H1 (cell line): ENCODE results near the gene GNB1L. TPM values are rescaled to one million over a fixed set of nuclear protein-coding genes. Genes with fewer than 3 reads are reported as not detected.

Experiments used
- CTCF ChIA-PET: fragments of 300-600 bp; sonication (Branson Sonifier 250); formaldehyde crosslinking; loops from one replicate; lab custom pipeline; 2021; ENCODE audit not compliant: partially characterized antibody; lab: Charles Lee
- POLR2A ChIA-PET: fragments of 300-600 bp; sonication (Branson Sonifier 250); formaldehyde crosslinking; loops from one replicate; lab custom pipeline; 2021; ENCODE audit warnings: inconsistent platforms; ENCODE audit not compliant: partially characterized antibody; lab: Charles Lee
- DNase-seq, 2 experiments: peaks; one replicate each; pipeline versions ENCODE4 v3.0.0 to v3.0.0-alpha.2; 2010 to 2022; ENCODE audit warnings: low spot score in 2 of 2, low read depth in 1 of 2, mixed read lengths in 1 of 2
- FAIRE-seq: peaks from 2 replicates; lab custom pipeline; 2011; peaks lifted over from hg19 to GRCh38; lab: Jason Lieb, UNC
- H2AFZ ChIP-seq: 2 replicates; pipeline ENCODE4 v1.8.1; 2012; ENCODE audit warnings: low read length, inconsistent platforms
- H2AK5ac ChIP-seq: 2 replicates; pipeline ENCODE4 v1.6.1; 2013; ENCODE audit warnings: low read depth, low read length
- H2BK120ac ChIP-seq: replicated peaks from 2 replicates; pipeline ENCODE3; 2013; ENCODE audit warnings: low read depth, low read length, inconsistent platforms
- H2BK12ac ChIP-seq: 2 replicates; pipeline ENCODE4 v1.6.1; 2013; ENCODE audit warnings: low read depth, low read length
- H2BK15ac ChIP-seq: 2 replicates; pipeline ENCODE4 v1.6.1; 2013; ENCODE audit warnings: low read length
- H2BK20ac ChIP-seq: 2 replicates; pipeline ENCODE4 v1.6.1; 2013; ENCODE audit warnings: low read length
- H2BK5ac ChIP-seq: 2 replicates; pipeline ENCODE4 v1.6.1; 2013; ENCODE audit warnings: low read depth, low read length
- H3K14ac ChIP-seq: 2 replicates; pipeline ENCODE4 v1.6.1; 2013; ENCODE audit warnings: inconsistent platforms; ENCODE audit not compliant: insufficient read length
- H3K18ac ChIP-seq: 2 replicates; pipeline ENCODE4 v1.6.1; 2013; ENCODE audit warnings: low read length; ENCODE audit errors: extremely low read depth
- H3K23ac ChIP-seq: 2 replicates; pipeline ENCODE4 v1.6.1; 2013; ENCODE audit warnings: inconsistent platforms; ENCODE audit not compliant: insufficient read length
- H3K23me2 ChIP-seq: 2 replicates; pipeline ENCODE4 v1.6.1; 2013; ENCODE audit warnings: low read depth, low read length
- H3K27ac ChIP-seq: 2 replicates; pipeline ENCODE4 v1.6.1; 2011; ENCODE audit warnings: low read depth, low read length, inconsistent platforms
- H3K27me3 ChIP-seq, 4 experiments: replicated peaks in 1 of 4; 1 replicate in 1 of 4; 2 replicates in 3 of 4; pipeline versions ENCODE4 v1.6.1 to v1.8.1; 2011 to 2013; ENCODE audit warnings: low read length in 3 of 4, mild to moderate bottlenecking in 3 of 4, inconsistent platforms in 2 of 4, mixed read lengths in 2 of 4, moderate library complexity in 1 of 4; ENCODE audit not compliant: control insufficient read depth in 3 of 4, insufficient read depth in 3 of 4; ENCODE audit errors: extremely low read depth in 1 of 4
- H3K36me3 ChIP-seq, 4 experiments: 2 replicates each; pipeline versions ENCODE4 v1.6.1 to v1.8.1; 2011 to 2013; ENCODE audit warnings: mild to moderate bottlenecking in 4 of 4, low read length in 3 of 4, moderate library complexity in 2 of 4, control low read depth in 1 of 4, inconsistent platforms in 1 of 4; ENCODE audit not compliant: insufficient read depth in 4 of 4, control insufficient read depth in 2 of 4
- H3K4ac ChIP-seq: replicated peaks from 2 replicates; pipeline ENCODE3; 2013; ENCODE audit warnings: low read length, low read depth, mixed read lengths, inconsistent platforms; ENCODE audit not compliant: insufficient read length
- H3K4me1 ChIP-seq, 4 experiments: replicated peaks in 1 of 4; 1 replicate in 1 of 4; 2 replicates in 3 of 4; pipeline versions ENCODE4 v1.6.1 to v1.8.1; 2011 to 2013; ENCODE audit warnings: low read length in 3 of 4, inconsistent platforms in 2 of 4, mixed read lengths in 1 of 4; ENCODE audit not compliant: insufficient read depth in 4 of 4, control insufficient read depth in 3 of 4
- H3K4me2 ChIP-seq, 2 experiments: 2 replicates each; pipeline versions ENCODE4 v1.6.1 to v1.8.1; 2011 to 2013; ENCODE audit warnings: low read depth in 2 of 2, low read length in 2 of 2, control low read depth in 1 of 2, inconsistent platforms in 1 of 2, mild to moderate bottlenecking in 1 of 2; ENCODE audit not compliant: insufficient read depth in 1 of 2
- H3K4me3 ChIP-seq, 4 experiments: fragments of 200-600, 300-600 bp in 1 of 4; sonication (generic), shearing (Covaris generic), sonication (Bioruptor Twin) in 1 of 4; 2 replicates each; pipeline versions ENCODE4 v1.5.1 to v1.8.1; 2011 to 2016; ENCODE audit warnings: low read length in 4 of 4, low read depth in 3 of 4, control low read depth in 2 of 4, inconsistent platforms in 2 of 4, mild to moderate bottlenecking in 2 of 4, mixed read lengths in 1 of 4, moderate library complexity in 1 of 4; ENCODE audit not compliant: insufficient read depth in 2 of 4; ENCODE audit errors: extremely low read depth in 1 of 4
- H3K56ac ChIP-seq: replicated peaks from 2 replicates; pipeline ENCODE3; 2013; ENCODE audit warnings: low read depth, mild to moderate bottlenecking, mixed read lengths, low read length, inconsistent platforms; ENCODE audit not compliant: insufficient read length
- H3K79me1 ChIP-seq: 2 replicates; pipeline ENCODE4 v1.6.1; 2013; ENCODE audit warnings: low read depth, low read length, control low read depth
- H3K79me2 ChIP-seq, 2 experiments: 2 replicates each; pipeline versions ENCODE4 v1.6.1 to v1.8.1; 2012 to 2013; ENCODE audit warnings: low read length in 2 of 2, mild to moderate bottlenecking in 2 of 2, inconsistent platforms in 1 of 2; ENCODE audit not compliant: insufficient read depth in 2 of 2, control insufficient read depth in 1 of 2
- H3K9ac ChIP-seq, 4 experiments: replicated peaks in 1 of 4; 1 replicate in 1 of 4; 2 replicates in 3 of 4; pipeline versions ENCODE4 v1.6.1 to v1.8.1; 2011 to 2013; ENCODE audit warnings: low read depth in 3 of 4, low read length in 3 of 4, control low read depth in 2 of 4, mild to moderate bottlenecking in 2 of 4, moderate library complexity in 2 of 4, inconsistent platforms in 1 of 4; ENCODE audit errors: extremely low read depth in 1 of 4
- H3K9me3 ChIP-seq, 2 experiments: 2 replicates each; pipeline versions ENCODE4 v1.6.1 to v1.8.1; 2012 to 2013; ENCODE audit warnings: mild to moderate bottlenecking in 2 of 2, moderate library complexity in 2 of 2, control low read depth in 1 of 2, inconsistent platforms in 1 of 2, low read depth in 1 of 2, low read length in 1 of 2, mixed read lengths in 1 of 2; ENCODE audit not compliant: insufficient read depth in 2 of 2
- H4K20me1 ChIP-seq, 2 experiments: replicated peaks in 1 of 2; 2 replicates each; pipeline versions ENCODE3 to v1.8.1; 2011 to 2013; ENCODE audit warnings: inconsistent platforms in 2 of 2, low read length in 2 of 2, mild to moderate bottlenecking in 1 of 2; ENCODE audit not compliant: insufficient read depth in 2 of 2, control insufficient read depth in 1 of 2
- H4K5ac ChIP-seq: 2 replicates; pipeline ENCODE4 v1.6.1; 2013; ENCODE audit warnings: low read length, low read depth, mixed read lengths, inconsistent platforms; ENCODE audit not compliant: insufficient read length
- H4K8ac ChIP-seq: 2 replicates; pipeline ENCODE4 v1.8.0; 2013; ENCODE audit warnings: mild to moderate bottlenecking, moderate library complexity, low read length, inconsistent platforms; ENCODE audit not compliant: insufficient read depth; ENCODE audit errors: extremely low read depth
- H4K91ac ChIP-seq: replicated peaks from 2 replicates; pipeline ENCODE3; 2013; ENCODE audit warnings: low read length, mixed read lengths, inconsistent platforms; ENCODE audit not compliant: insufficient read length
- CTCF ChIP-seq, 3 experiments: IDR thresholded peaks; 1 replicate in 2 of 3; 2 replicates in 1 of 3; pipeline versions ENCODE4 v1.5.1 to v1.6.1; 2011; ENCODE audit warnings: low read length in 3 of 3, mild to moderate bottlenecking in 3 of 3, inconsistent platforms in 2 of 3, low read depth in 1 of 3, moderate library complexity in 1 of 3; ENCODE audit not compliant: insufficient read depth in 1 of 3; ENCODE audit errors: control extremely low read depth in 1 of 3
- HDAC2 ChIP-seq, 2 experiments: fragments of 300-600 bp in 1 of 2; sonication (generic) in 1 of 2; IDR thresholded peaks; 2 replicates each; pipeline ENCODE4 v1.6.1; 2011 to 2012; ENCODE audit warnings: low read depth in 2 of 2, low read length in 2 of 2, mild to moderate bottlenecking in 2 of 2, moderate library complexity in 2 of 2, borderline replicate concordance in 1 of 2, inconsistent platforms in 1 of 2
- RAD21 ChIP-seq, 2 experiments: IDR thresholded peaks in 1 of 2; conservative IDR thresholded peaks in 1 of 2; 2 replicates each; pipeline ENCODE4 v1.6.1; 2011; ENCODE audit warnings: low read depth in 2 of 2, low read length in 2 of 2, improper control_type of control experiment in 1 of 2, inconsistent platforms in 1 of 2, mild to moderate bottlenecking in 1 of 2, moderate library complexity in 1 of 2
- SRF ChIP-seq: IDR thresholded peaks from 2 replicates; pipeline ENCODE4 v1.6.1; 2011; ENCODE audit warnings: mild to moderate bottlenecking, low read depth, low read length, moderate library complexity
- WGBS, 2 experiments: shearing (Covaris generic) in 1 of 2; methylation state at CpG; one replicate each; pipeline versions ENCODE4 v1.1.6 to v1.1.7; 2013 to 2015; ENCODE audit warnings: low lambda C conversion rate in 2 of 2, mixed read lengths in 2 of 2, inconsistent platforms in 1 of 2, low coverage in 1 of 2, missing lambda C conversion rate in 1 of 2; ENCODE audit not compliant: insufficient replicate concordance in 2 of 2, insufficient coverage in 1 of 2, insufficient read length in 1 of 2; ENCODE audit errors: extremely low coverage in 1 of 2, missing lambda C conversion rate in 1 of 2; 5-methylcytosine and 5-hydroxymethylcytosine counted together
- polyA plus RNA-seq, 7 experiments: library from polyadenylated mRNA; depleted of rRNA in 3 of 7; stranded (reverse) in 5 of 7; unstranded in 2 of 7; fragments of >200 nt in 5 of 7; fragments of 200-250 nt in 2 of 7; gene quantifications; 1 replicate in 5 of 7; 2 replicates in 1 of 7; 4 replicates in 1 of 7; pipeline versions ENCODE4 v1.2.1 to v1.2.3, GENCODE V29; 2011 to 2013; ENCODE audit warnings: missing spikeins in 2 of 7, mixed read lengths in 2 of 7
- total RNA-seq: library from RNA; stranded (reverse); fragmentation: NEBNext Ultra II Directional; extraction: Animal tissue kit (Norgen Biotek cat#: 25700); gene quantifications from 2 replicates; pipeline ENCODE4 v1.2.1, GENCODE V29; 2021

The GNB1L gene
- total and polyA plus RNA-seq, 2 of the 8 experiments (the other 6 are each of a cell fraction or from before 2014, with no cell fraction given): 14.0 to 15.6 TPM

GRCh38 chr22:19800761-19801244 lies 53.9 kb downstream of the GNB1L start:
- no peak overlapping the region for H4K91ac ChIP-seq
- no peak overlapping the region for H2BK20ac ChIP-seq
- H3K27me3 ChIP-seq: no peaks in the 10 kb centered on the region
- H3K4me1 ChIP-seq: no peaks in the 10 kb centered on the region; a peak in 1 of 7 replicates
- ChIA-PET POLR2A (interaction anchor here (1.1 kb wide), 1 partner anchor 54 kb away, joined by 3 read pairs; the partner anchor contains the start of genes GNB1L and RTL10), CTCF (interaction anchor here (0.6 to 5.1 kb wide), 36 partner anchors 9 to 169 kb away, joined by 3 to 31 read pairs (median 4); no protein-coding TSS in a partner anchor)
- H3K79me1 ChIP-seq: 0 out of 2 replicates have a peak, but pooled peaks cover 2% of the 10 kb centered on the region
- no peak overlapping the region for H3K9ac ChIP-seq
- H3K4ac ChIP-seq: no peak overlapping the region
- H3K23ac ChIP-seq: no peak overlapping the region
- H4K8ac ChIP-seq: no peak overlapping the region
- no peak overlapping the region for H3K4me2 ChIP-seq
- no peak overlapping the region for H3K27ac ChIP-seq
- no peak for FAIRE-seq
- WGBS, 2 experiments: 86% methylated on average over 12 of the region's 13 CpGs; no CpG with 5 or more reads in 1 of the 2 experiments
- peaks cover 0 to 3% of the 10 kb centered on the region in 2 experiments for H4K20me1 ChIP-seq
- no peak overlapping the region for H2BK12ac ChIP-seq
- no peaks in the 10 kb centered on the region for H3K36me3 ChIP-seq
- no peaks in the 10 kb centered on the region for H3K9me3 ChIP-seq
- H3K56ac ChIP-seq: no peak overlapping the region
- H3K79me2 ChIP-seq: no peaks in the 10 kb centered on the region
- H2AFZ ChIP-seq: no peak overlapping the region
- TF ChIP-seq RAD21 (IDR thresholded peaks at IDR 0.05 in 1 of 2, conservative IDR thresholded peaks at IDR 0.05 in 1 of 2; ENCODE audit: low read depth in 2 of 2, low read length in 2 of 2) (peak; percentile 42 to 51), HDAC2 (IDR thresholded peaks at IDR 0.05; ENCODE audit: borderline replicate concordance in 1 of 2, low read depth in 2 of 2, low read length in 2 of 2) (no peak), CTCF (IDR thresholded peaks at IDR 0.05; ENCODE audit: control extremely low read depth in 1 of 3, insufficient read depth in 1 of 3, low read depth in 1 of 3, low read length in 3 of 3) (peak; percentile 46 to 72 (median 69)), SRF (no peak)
- H2BK5ac ChIP-seq: no peak overlapping the region
- DNase-seq: no peak
- no peak overlapping the region for H2BK15ac ChIP-seq
- H3K18ac ChIP-seq: no peak overlapping the region
- H3K4me3 ChIP-seq: no peak overlapping the region
- H3K23me2 ChIP-seq: no peaks in the 10 kb centered on the region
- H2AK5ac ChIP-seq: no peak overlapping the region
- no peak overlapping the region for H3K14ac ChIP-seq
- no peak overlapping the region for H4K5ac ChIP-seq
- no peak overlapping the region for H2BK120ac ChIP-seq
